Measurements from ENCODE around the gene ZSWIM5.

DNA sequence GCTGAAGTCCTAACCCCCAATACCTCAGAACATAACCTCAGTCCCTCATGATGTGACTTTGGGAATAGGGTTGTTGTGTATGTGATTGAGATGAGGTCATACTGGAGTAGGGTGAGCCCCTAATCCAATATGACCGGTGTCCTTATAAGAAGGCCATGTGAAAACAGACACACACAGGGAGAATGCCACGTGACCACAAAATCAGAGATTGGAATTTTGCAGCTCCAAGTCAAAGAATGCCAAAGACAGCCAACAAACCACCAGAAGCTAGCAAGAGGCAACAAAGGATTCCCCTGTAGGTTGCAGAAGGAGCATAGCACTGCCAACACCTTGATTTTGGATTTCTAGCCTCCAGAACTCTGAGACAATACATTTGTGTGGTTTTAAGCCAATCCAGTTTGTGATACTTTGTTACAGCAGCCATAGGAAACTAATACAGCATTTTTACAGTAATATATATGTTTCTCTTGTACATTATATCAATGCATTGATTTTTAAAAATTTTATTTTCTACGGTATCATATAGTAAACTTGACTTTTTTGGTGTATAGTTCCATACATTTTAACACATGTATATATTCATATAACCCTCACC, 5.4 kb downstream of the ZSWIM5 start:
- TF ChIP-seq ELF4 (CRISPR knock-in tag; IDR thresholded peaks at IDR 0.05; ENCODE audit: low read depth) (no peak), CBFB (CRISPR knock-in tag; IDR thresholded peaks at IDR 0.05; ENCODE audit: low read depth) (no peak)
- TF ChIP-seq, protein P1, sequence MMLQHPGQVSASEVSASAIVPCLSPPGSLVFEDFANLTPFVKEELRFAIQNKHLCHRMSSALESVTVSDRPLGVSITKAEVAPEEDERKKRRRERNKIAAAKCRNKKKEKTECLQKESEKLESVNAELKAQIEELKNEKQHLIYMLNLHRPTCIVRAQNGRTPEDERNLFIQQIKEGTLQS (CRISPR knock-in tag; conservative IDR thresholded peaks at IDR 0.05), result no peak
- TF ChIP-seq, protein P2, sequence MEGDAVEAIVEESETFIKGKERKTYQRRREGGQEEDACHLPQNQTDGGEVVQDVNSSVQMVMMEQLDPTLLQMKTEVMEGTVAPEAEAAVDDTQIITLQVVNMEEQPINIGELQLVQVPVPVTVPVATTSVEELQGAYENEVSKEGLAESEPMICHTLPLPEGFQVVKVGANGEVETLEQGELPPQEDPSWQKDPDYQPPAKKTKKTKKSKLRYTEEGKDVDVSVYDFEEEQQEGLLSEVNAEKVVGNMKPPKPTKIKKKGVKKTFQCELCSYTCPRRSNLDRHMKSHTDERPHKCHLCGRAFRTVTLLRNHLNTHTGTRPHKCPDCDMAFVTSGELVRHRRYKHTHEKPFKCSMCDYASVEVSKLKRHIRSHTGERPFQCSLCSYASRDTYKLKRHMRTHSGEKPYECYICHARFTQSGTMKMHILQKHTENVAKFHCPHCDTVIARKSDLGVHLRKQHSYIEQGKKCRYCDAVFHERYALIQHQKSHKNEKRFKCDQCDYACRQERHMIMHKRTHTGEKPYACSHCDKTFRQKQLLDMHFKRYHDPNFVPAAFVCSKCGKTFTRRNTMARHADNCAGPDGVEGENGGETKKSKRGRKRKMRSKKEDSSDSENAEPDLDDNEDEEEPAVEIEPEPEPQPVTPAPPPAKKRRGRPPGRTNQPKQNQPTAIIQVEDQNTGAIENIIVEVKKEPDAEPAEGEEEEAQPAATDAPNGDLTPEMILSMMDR (IDR thresholded peaks at IDR 0.05), result no peak
- TF ChIP-seq, protein P3, sequence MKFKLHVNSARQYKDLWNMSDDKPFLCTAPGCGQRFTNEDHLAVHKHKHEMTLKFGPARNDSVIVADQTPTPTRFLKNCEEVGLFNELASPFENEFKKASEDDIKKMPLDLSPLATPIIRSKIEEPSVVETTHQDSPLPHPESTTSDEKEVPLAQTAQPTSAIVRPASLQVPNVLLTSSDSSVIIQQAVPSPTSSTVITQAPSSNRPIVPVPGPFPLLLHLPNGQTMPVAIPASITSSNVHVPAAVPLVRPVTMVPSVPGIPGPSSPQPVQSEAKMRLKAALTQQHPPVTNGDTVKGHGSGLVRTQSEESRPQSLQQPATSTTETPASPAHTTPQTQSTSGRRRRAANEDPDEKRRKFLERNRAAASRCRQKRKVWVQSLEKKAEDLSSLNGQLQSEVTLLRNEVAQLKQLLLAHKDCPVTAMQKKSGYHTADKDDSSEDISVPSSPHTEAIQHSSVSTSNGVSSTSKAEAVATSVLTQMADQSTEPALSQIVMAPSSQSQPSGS (CRISPR knock-in tag; IDR thresholded peaks at IDR 0.05; ENCODE audit: borderline replicate concordance, low read depth), result no peak
- TF ChIP-seq, protein P4, sequence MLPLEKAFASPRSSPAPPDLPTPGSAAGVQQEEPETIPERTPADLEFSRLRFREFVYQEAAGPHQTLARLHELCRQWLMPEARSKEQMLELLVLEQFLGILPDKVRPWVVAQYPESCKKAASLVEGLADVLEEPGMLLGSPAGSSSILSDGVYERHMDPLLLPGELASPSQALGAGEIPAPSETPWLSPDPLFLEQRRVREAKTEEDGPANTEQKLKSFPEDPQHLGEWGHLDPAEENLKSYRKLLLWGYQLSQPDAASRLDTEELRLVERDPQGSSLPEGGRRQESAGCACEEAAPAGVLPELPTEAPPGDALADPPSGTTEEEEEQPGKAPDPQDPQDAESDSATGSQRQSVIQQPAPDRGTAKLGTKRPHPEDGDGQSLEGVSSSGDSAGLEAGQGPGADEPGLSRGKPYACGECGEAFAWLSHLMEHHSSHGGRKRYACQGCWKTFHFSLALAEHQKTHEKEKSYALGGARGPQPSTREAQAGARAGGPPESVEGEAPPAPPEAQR (CRISPR knock-in tag; IDR thresholded peaks at IDR 0.05), result no peak

Measured in WTC11 (cell line).